Omental fat pad (tissue), 4 donors: ENCODE measurements around the gene ZW10. TPM values are rescaled to one million over a fixed set of nuclear protein-coding genes. Genes with fewer than 3 reads are reported as not detected.
"Not testable (repeated sequence)": the region's sequence is repeated elsewhere in the genome, so short reads cannot be mapped to it uniquely, and the experiment has no call there.

ENCODE experiments used
- ATAC-seq: fragments of 150-250 bp; one replicate; pipeline ENCODE4 v1.9.1; 2016; ENCODE audit warnings: mild to moderate bottlenecking, moderate library complexity; ENCODE audit not compliant: low FRiP score
- DNase-seq: peaks from one replicate; pipeline ENCODE4 v3.0.0-alpha.2; 2019; ENCODE audit warnings: low spot score
- CTCF ChIP-seq, 3 donors: fragments of 450-650 bp; IDR thresholded peaks; one replicate each; pipeline ENCODE4 v1.5.1; 2016 to 2017; ENCODE audit warnings: antibody characterized with exemption in 3 of 3, mild to moderate bottlenecking in 3 of 3, moderate library complexity in 2 of 3
- total RNA-seq, 4 donors: library from RNA; depleted of rRNA; stranded (reverse); fragments of >200 nt; gene quantifications; one replicate each; pipeline ENCODE4 v1.1.0, GENCODE V29; 2016

Gene ZW10
- total RNA-seq, 4 donors from 2014 or later, result 9.6 to 12.6 (median 10.3) TPM

GRCh38 chr11:113715882-113716625 lies 57.4 kb downstream of the ZW10 start:
- no peak for DNase-seq
- ATAC-seq, result no peak
- no peak for TF ChIP-seq CTCF (IDR thresholded peaks at IDR 0.05)

- no peak for TF ChIP-seq CTCF (IDR thresholded peaks at IDR 0.05)
- ATAC-seq (no peak), DNase-seq (no peak)
Observed at GRCh38 chr11:113715273-113715672, 58.2 kb downstream of the ZW10 start.

GRCh38 chr11:113710989-113711388 lies 62.5 kb downstream of the ZW10 start:
- TF ChIP-seq CTCF (IDR thresholded peaks at IDR 0.05), result no peak
- no peak for DNase-seq
- no peak for ATAC-seq

- no peak for DNase-seq
- ATAC-seq, result no peak
- no peak for TF ChIP-seq CTCF (IDR thresholded peaks at IDR 0.05)
Observed at GRCh38 chr11:113705871-113706655, 67.4 kb downstream of the ZW10 start, which contains the start of gene TMPRSS5. TMPRSS5 (minus strand) TSS chr11:113706308; CDS start chr11:113706224, 84 bp downstream.

GRCh38 chr11:113703551-113703950 lies 69.9 kb downstream of the ZW10 start:
- not testable (repeated sequence) for ATAC-seq

GRCh38 chr11:113701491-113701890 lies 72.0 kb downstream of the ZW10 start:
- no peak for ATAC-seq
- no peak for DNase-seq
- TF ChIP-seq CTCF (IDR thresholded peaks at IDR 0.05), result no peak

More at GRCh38 chr11:113703551-113703950, 69.9 kb downstream of the ZW10 start:
- DNase-seq, result not testable (repeated sequence)

DNA sequence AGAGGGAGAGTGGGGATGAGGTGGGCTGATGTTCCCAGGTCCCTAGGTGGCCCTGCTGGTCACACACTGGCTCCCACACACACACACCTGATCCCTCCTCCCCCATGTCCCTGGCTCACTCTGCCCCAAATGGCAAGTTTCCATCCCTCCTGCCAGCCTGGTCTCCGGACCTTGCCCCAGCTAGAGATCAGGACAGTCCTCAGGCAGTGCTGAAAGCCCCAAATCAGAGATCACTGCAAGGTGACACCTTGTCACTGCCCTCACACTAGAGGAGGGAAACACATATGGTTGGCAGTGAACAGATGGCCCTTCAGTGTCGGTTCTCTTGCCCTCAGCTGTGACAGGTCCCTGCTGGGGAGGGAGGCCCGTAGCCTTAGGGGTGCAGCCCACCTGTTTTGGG lies 75.0 kb downstream of the ZW10 start:
- DNase-seq, result no peak
- no peak for ATAC-seq
- no peak for TF ChIP-seq CTCF (IDR thresholded peaks at IDR 0.05)
